Smooth muscle cell (in vitro differentiated cells): Measurements from ENCODE around the gene MORF4L1. TPM values are rescaled to one million over a fixed set of nuclear protein-coding genes. Genes with fewer than 3 reads are reported as not detected.

ENCODE experiments used
- DNase-seq: peaks from one replicate; lab custom pipeline; 2025; ENCODE audit not compliant: unreplicated experiment; lab: John Stamatoyannopoulos, UW
- H2AFZ ChIP-seq: fragments of 200-600 bp; sonication (generic); 2 replicates; pipeline ENCODE4 v1.6.0; 2016; ENCODE audit warnings: antibody characterized with exemption, low read depth, mild to moderate bottlenecking
- H3F3A ChIP-seq: fragments of 200-600 bp; sonication (generic); 2 replicates; pipeline ENCODE4 v1.6.0; 2017; ENCODE audit warnings: antibody characterized with exemption, low read depth
- H3K27ac ChIP-seq: fragments of 200-600 bp; sonication (generic); 2 replicates; pipeline ENCODE4 v1.5.1; 2016; ENCODE audit warnings: low read depth, mild to moderate bottlenecking
- H3K27me3 ChIP-seq: fragments of 200-600 bp; sonication (generic); 2 replicates; pipeline ENCODE4 v1.6.1; 2016; ENCODE audit warnings: low read depth, mild to moderate bottlenecking
- H3K36me3 ChIP-seq: fragments of 200-600 bp; sonication (generic); 2 replicates; pipeline ENCODE4 v1.5.1; 2016; ENCODE audit warnings: low read depth
- H3K4me1 ChIP-seq: fragments of 200-600 bp; sonication (generic); 2 replicates; pipeline ENCODE4 v1.5.1; 2016; ENCODE audit warnings: low read depth
- H3K4me2 ChIP-seq: fragments of 200-600 bp; sonication (generic); 2 replicates; pipeline ENCODE4 v1.6.0; 2016; ENCODE audit warnings: mild to moderate bottlenecking
- H3K4me3 ChIP-seq: fragments of 200-600 bp; sonication (generic); 2 replicates; pipeline ENCODE4 v1.5.1; 2016; ENCODE audit warnings: mild to moderate bottlenecking
- H3K79me2 ChIP-seq: fragments of 200-600 bp; sonication (generic); 2 replicates; pipeline ENCODE4 v1.6.0; 2016; ENCODE audit warnings: low read depth, mild to moderate bottlenecking
- H3K9ac ChIP-seq: fragments of 200-600 bp; sonication (generic); 2 replicates; pipeline ENCODE4 v1.6.0; 2016; ENCODE audit warnings: low read depth
- H3K9me3 ChIP-seq: fragments of 200-600 bp; sonication (generic); replicated peaks from 2 replicates; pipeline ENCODE4 v1.5.1; 2016; ENCODE audit warnings: low read depth
- H4K20me1 ChIP-seq: fragments of 200-600 bp; sonication (generic); 2 replicates; pipeline ENCODE4 v1.6.0; 2016; ENCODE audit warnings: low read depth
- CTCF ChIP-seq: fragments of 200-600 bp; sonication (generic); IDR thresholded peaks from 2 replicates; pipeline ENCODE4 v1.5.1; 2017; ENCODE audit warnings: borderline replicate concordance, mild to moderate bottlenecking, antibody characterized with exemption; ENCODE audit not compliant: insufficient read depth, poor library complexity, severe bottlenecking
- WGBS: methylation state at CpG from one replicate; pipeline ENCODE4 v1.1.7; 2016; ENCODE audit warnings: low lambda C conversion rate; 5-methylcytosine and 5-hydroxymethylcytosine counted together
- polyA plus RNA-seq: library from polyadenylated mRNA; unstranded; fragments of >200 nt; fragmentation: Nextera tagmentation; extraction: Ambion mirVana; gene quantifications from 2 replicates; pipeline ENCODE4 v1.2.1, GENCODE V29; 2016
- total RNA-seq: library from RNA; depleted of rRNA; stranded (reverse); fragments of >200 nt; gene quantifications from 2 replicates; pipeline ENCODE4 v1.2.3, GENCODE V29; 2014

MORF4L1 gene
- total and polyA plus RNA-seq, 2 experiments from 2014 or later, result 399 to 457 TPM

- H3K9ac ChIP-seq, result no peak overlapping the region
- H3K4me2 ChIP-seq, result no peak overlapping the region
- WGBS, result 94% methylated on average over 73 of the region's 73 CpGs
- H3F3A ChIP-seq, result no peaks in the 10 kb centered on the region
- H3K4me1 ChIP-seq, result no peaks in the 10 kb centered on the region
- H3K27me3 ChIP-seq, result no peaks in the 10 kb centered on the region
- no peak overlapping the region for H3K4me3 ChIP-seq
- no peaks in the 10 kb centered on the region for H4K20me1 ChIP-seq
- H3K36me3 ChIP-seq, result no peaks in the 10 kb centered on the region
- TF ChIP-seq CTCF, result no peak
- no peaks in the 10 kb centered on the region for H3K79me2 ChIP-seq
- no peak for DNase-seq
- no peak overlapping the region for H3K27ac ChIP-seq
- no peaks in the 10 kb centered on the region for H3K9me3 ChIP-seq
- no peak overlapping the region for H2AFZ ChIP-seq
Measured at GRCh38 chr15:78831229-78832207, 41.2 kb upstream of the MORF4L1 start.

DNA sequence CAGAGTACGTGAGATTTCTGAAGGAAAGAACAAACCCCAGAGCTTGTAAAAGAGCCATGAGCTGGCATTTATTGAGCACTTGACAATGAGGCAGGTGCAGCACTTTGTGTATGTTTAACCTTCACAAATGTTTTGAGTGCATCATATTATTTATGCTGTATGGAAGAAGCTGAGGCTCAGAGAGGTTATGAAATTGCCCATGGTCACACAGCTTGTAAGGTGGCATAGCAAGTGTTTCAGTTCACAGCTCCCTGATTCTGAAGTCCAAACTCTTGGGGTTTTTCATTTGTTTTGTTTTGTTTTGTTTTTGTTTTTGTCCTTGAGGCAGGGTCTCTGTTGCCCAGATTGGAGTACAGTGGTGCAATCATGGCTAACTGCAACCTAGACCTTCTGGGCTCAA, 36.4 kb upstream of the MORF4L1 start:
- H3F3A ChIP-seq, result no peaks in the 10 kb centered on the region
- H3K27ac ChIP-seq, result no peak overlapping the region
- 83% methylated on average over 1 of the region's 1 CpG for whole genome bisulfite sequencing
- no peak overlapping the region for H3K9ac ChIP-seq
- no peaks in the 10 kb centered on the region for H3K9me3 ChIP-seq
- no peak overlapping the region for H3K4me3 ChIP-seq
- TF ChIP-seq CTCF, result no peak
- no peak overlapping the region for H2AFZ ChIP-seq
- H3K4me2 ChIP-seq, result no peak overlapping the region
- DNase-seq, result no peak
- no peaks in the 10 kb centered on the region for H3K4me1 ChIP-seq
- no peaks in the 10 kb centered on the region for H3K79me2 ChIP-seq
- H4K20me1 ChIP-seq, result no peaks in the 10 kb centered on the region
- H3K27me3 ChIP-seq, result no peaks in the 10 kb centered on the region
- H3K36me3 ChIP-seq, result no peaks in the 10 kb centered on the region

DNA sequence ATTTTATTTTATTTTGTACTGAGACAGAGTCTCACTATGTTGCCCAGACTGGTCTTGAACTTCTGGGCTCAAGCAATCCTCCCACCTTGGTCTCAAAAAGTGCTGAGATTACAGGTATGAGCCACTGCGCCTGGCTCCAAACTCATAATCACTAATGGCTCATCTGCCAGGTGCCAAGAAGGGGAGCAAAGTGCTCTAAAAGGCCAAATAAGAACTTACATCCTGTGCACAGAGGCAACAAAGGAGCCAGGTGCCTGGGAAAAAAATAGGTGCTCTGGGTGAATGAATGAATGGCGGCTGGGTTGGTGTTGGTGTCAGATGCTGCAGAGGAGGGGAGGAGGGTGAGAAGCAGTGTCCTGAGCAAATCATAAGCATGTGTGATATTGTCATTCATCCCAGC, 35.6 kb upstream of the MORF4L1 start:
- no peaks in the 10 kb centered on the region for H3K79me2 ChIP-seq
- TF ChIP-seq CTCF, result no peak
- no peaks in the 10 kb centered on the region for H4K20me1 ChIP-seq
- H2AFZ ChIP-seq, result no peak overlapping the region
- no peaks in the 10 kb centered on the region for H3K27me3 ChIP-seq
- H3K36me3 ChIP-seq, result no peaks in the 10 kb centered on the region
- no peaks in the 10 kb centered on the region for H3F3A ChIP-seq
- no peak overlapping the region for H3K9ac ChIP-seq
- no peaks in the 10 kb centered on the region for H3K4me1 ChIP-seq
- no peak overlapping the region for H3K27ac ChIP-seq
- H3K4me2 ChIP-seq, result no peak overlapping the region
- 72% methylated on average over 2 of the region's 2 CpGs for WGBS
- H3K9me3 ChIP-seq, result no peaks in the 10 kb centered on the region
- H3K4me3 ChIP-seq, result no peak overlapping the region
- DNase-seq, result no peak
